IMR-90 (cell line): Measurements from ENCODE around the gene CSF1. TPM values are rescaled to one million over a fixed set of nuclear protein-coding genes. Genes with fewer than 3 reads are reported as not detected.
A peak's percentile ranks its signal among the peaks of the same experiment; 100 is the strongest.

ENCODE experiments used
- ATAC-seq: fragments of 200-7000 bp; cut with Tn5 transposase; 2 replicates; pipeline ENCODE4 v1.9.1; 2020; ENCODE audit warnings: low read depth, mild to moderate bottlenecking, moderate library complexity
- BruUV-seq: library from RNA; stranded (reverse); fragments of 400-500 nt; replicated peaks from 2 replicates; lab custom pipeline; 2021; lab: Mats Ljungman, UMichigan
- CTCF ChIA-PET: fragments of 300-600 bp; formaldehyde crosslinking; extraction: SDS; loops from one replicate; lab custom pipeline; 2021; ENCODE audit warnings: antibody characterized with exemption; lab: Yijun Ruan, JAX
- POLR2A ChIA-PET: fragments of 300-600 bp; sonication (Branson Sonifier 250); formaldehyde crosslinking; loops from one replicate; lab custom pipeline; 2022; ENCODE audit warnings: antibody characterized with exemption; ENCODE audit not compliant: unreplicated experiment; lab: Charles Lee
- DNase-seq: peaks from one replicate; pipeline ENCODE4 v3.0.0; 2013
- H2AFZ ChIP-seq: replicated peaks from 2 replicates; pipeline ENCODE3; 2013; ENCODE audit warnings: low read length, mild to moderate bottlenecking; ENCODE audit not compliant: poor library complexity
- H2AK5ac ChIP-seq: 2 replicates; pipeline ENCODE4 v1.6.1; 2013; ENCODE audit warnings: low read depth, low read length, inconsistent platforms
- H2AK9ac ChIP-seq: replicated peaks from 2 replicates; pipeline ENCODE3; 2013; ENCODE audit warnings: mild to moderate bottlenecking, low read depth, low read length, moderate library complexity; ENCODE audit not compliant: poor library complexity
- H2BK120ac ChIP-seq: 2 replicates; pipeline ENCODE4 v1.6.1; 2013; ENCODE audit warnings: low read depth, low read length, inconsistent platforms
- H2BK15ac ChIP-seq: 3 replicates; pipeline ENCODE4 v1.6.1; 2013; ENCODE audit warnings: low read depth, low read length, inconsistent platforms
- H2BK20ac ChIP-seq: 2 replicates; pipeline ENCODE4 v1.6.1; 2013; ENCODE audit warnings: low read depth, mild to moderate bottlenecking, inconsistent platforms, low read length, moderate library complexity
- H2BK5ac ChIP-seq: 2 replicates; pipeline ENCODE4 v1.6.1; 2013; ENCODE audit warnings: mild to moderate bottlenecking, low read depth, low read length, inconsistent platforms; ENCODE audit not compliant: poor library complexity, severe bottlenecking
- H3K14ac ChIP-seq: replicated peaks from 2 replicates; pipeline ENCODE4 v1.6.1; 2013; ENCODE audit warnings: low read depth, low read length, inconsistent platforms
- H3K18ac ChIP-seq: 2 replicates; pipeline ENCODE4 v1.6.1; 2013; ENCODE audit warnings: low read depth, low read length, control low read depth
- H3K23ac ChIP-seq: 2 replicates; pipeline ENCODE4 v1.6.1; 2013; ENCODE audit warnings: low read depth, low read length, inconsistent platforms
- H3K27ac ChIP-seq: 2 replicates; pipeline ENCODE4 v1.5.1; 2013; ENCODE audit warnings: mild to moderate bottlenecking, control low read depth, low read length; ENCODE audit not compliant: insufficient read depth
- H3K27me3 ChIP-seq: 2 replicates; pipeline ENCODE4 v1.6.1; 2013; ENCODE audit warnings: low read length; ENCODE audit not compliant: control insufficient read depth, insufficient read depth
- H3K36me3 ChIP-seq: 2 replicates; pipeline ENCODE4 v1.6.1; 2013; ENCODE audit warnings: low read length, mixed read lengths; ENCODE audit not compliant: control insufficient read depth, insufficient read depth
- H3K4ac ChIP-seq: 2 replicates; pipeline ENCODE4 v1.6.1; 2013; ENCODE audit warnings: low read depth, low read length, inconsistent platforms
- H3K4me1 ChIP-seq: 2 replicates; pipeline ENCODE4 v1.6.1; 2013; ENCODE audit warnings: low read length, mixed read lengths; ENCODE audit not compliant: control insufficient read depth, insufficient read depth
- H3K4me2 ChIP-seq: 2 replicates; pipeline ENCODE4 v1.6.1; 2013; ENCODE audit warnings: low read depth, mild to moderate bottlenecking, control low read depth, low read length, moderate library complexity
- H3K4me3 ChIP-seq: 2 replicates; pipeline ENCODE4 v1.5.1; 2013; ENCODE audit warnings: low read depth, mild to moderate bottlenecking, control low read depth, low read length, moderate library complexity; ENCODE audit not compliant: insufficient read depth
- H3K56ac ChIP-seq: 2 replicates; pipeline ENCODE4 v1.6.1; 2013; ENCODE audit warnings: low read length, inconsistent platforms; ENCODE audit not compliant: insufficient read depth; ENCODE audit errors: extremely low read depth
- H3K79me1 ChIP-seq, 2 experiments: 2 replicates each; pipeline ENCODE4 v1.6.1; 2013; ENCODE audit warnings: low read length in 2 of 2, inconsistent platforms in 1 of 2, low read depth in 1 of 2
- H3K9ac ChIP-seq: 2 replicates; pipeline ENCODE4 v1.6.1; 2013; ENCODE audit warnings: low read depth, low read length, control low read depth
- H3K9me1 ChIP-seq: 2 replicates; pipeline ENCODE4 v1.6.1; 2013; ENCODE audit warnings: low read length, inconsistent platforms; ENCODE audit not compliant: insufficient read depth
- H3K9me3 ChIP-seq: 2 replicates; pipeline ENCODE4 v1.6.1; 2013; ENCODE audit warnings: low read length; ENCODE audit not compliant: control insufficient read depth, insufficient read depth
- H4K20me1 ChIP-seq: 2 replicates; pipeline ENCODE4 v1.6.1; 2013; ENCODE audit warnings: low read length, inconsistent platforms; ENCODE audit not compliant: insufficient read depth
- H4K5ac ChIP-seq: 2 replicates; pipeline ENCODE4 v1.6.1; 2013; ENCODE audit warnings: mild to moderate bottlenecking, low read depth, low read length, control low read depth
- H4K8ac ChIP-seq, 2 experiments: 2 replicates each; pipeline ENCODE4 v1.6.1; 2013; ENCODE audit warnings: low read depth in 2 of 2, low read length in 2 of 2, control low read depth in 1 of 2, inconsistent platforms in 1 of 2
- H4K91ac ChIP-seq: 2 replicates; pipeline ENCODE4 v1.6.1; 2013; ENCODE audit warnings: low read depth, low read length, inconsistent platforms; ENCODE audit not compliant: insufficient read depth
- BHLHE40 ChIP-seq: fragments of 150-350 bp; IDR thresholded peaks from 2 replicates; pipeline ENCODE4 v1.6.1; 2016; ENCODE audit warnings: mild to moderate bottlenecking, low read depth, low read length
- CEBPB ChIP-seq: IDR thresholded peaks from 2 replicates; pipeline ENCODE4 v1.6.1; 2012; ENCODE audit warnings: low read depth, low read length, improper control_type of control experiment
- CTCF ChIP-seq: conservative IDR thresholded peaks from 2 replicates; pipeline ENCODE4 v1.5.1; 2012; ENCODE audit warnings: mild to moderate bottlenecking, low read depth, low read length, improper control_type of control experiment
- FOS ChIP-seq: fragments of 150-350 bp; IDR thresholded peaks from 2 replicates; pipeline ENCODE4 v1.6.1; 2016; ENCODE audit warnings: low read depth, low read length
- MAFK ChIP-seq: IDR thresholded peaks from 2 replicates; pipeline ENCODE4 v1.6.1; 2012; ENCODE audit warnings: low read depth, low read length, improper control_type of control experiment
- MXI1 ChIP-seq: IDR thresholded peaks from 2 replicates; pipeline ENCODE4 v1.6.1; 2012; ENCODE audit warnings: low read depth, mild to moderate bottlenecking, low read length, moderate library complexity, borderline replicate concordance
- NFE2L2 ChIP-seq: fragments of 150-350 bp; IDR thresholded peaks from 2 replicates; pipeline ENCODE4 v1.6.1; 2016; ENCODE audit warnings: low read depth, mild to moderate bottlenecking, low read length
- POLR2A ChIP-seq: IDR thresholded peaks from 2 replicates; pipeline ENCODE4 v1.6.1; 2012; ENCODE audit warnings: mild to moderate bottlenecking, low read depth, low read length
- RAD21 ChIP-seq: IDR thresholded peaks from 2 replicates; pipeline ENCODE4 v1.6.1; 2012; ENCODE audit warnings: low read length, improper control_type of control experiment
- RCOR1 ChIP-seq: IDR thresholded peaks from 2 replicates; pipeline ENCODE4 v1.6.1; 2012; ENCODE audit warnings: mild to moderate bottlenecking, low read length, improper control_type of control experiment; ENCODE audit not compliant: insufficient replicate concordance
- SMC3 ChIP-seq: fragments of 150-350 bp; IDR thresholded peaks from 2 replicates; pipeline ENCODE4 v1.6.1; 2016; ENCODE audit warnings: low read depth, mild to moderate bottlenecking, antibody characterized with exemption, low read length, moderate library complexity
- USF2 ChIP-seq: fragments of 150-350 bp; IDR thresholded peaks from 2 replicates; pipeline ENCODE4 v1.6.1; 2017; ENCODE audit warnings: mild to moderate bottlenecking, antibody characterized with exemption, low read length, low read depth
- WGBS, 2 experiments: methylation state at CpG; one replicate each; pipeline versions ENCODE4 v1.1.5 to v1.1.7; 2013; ENCODE audit warnings: missing lambda C conversion rate in 2 of 2; ENCODE audit not compliant: insufficient read length in 1 of 2; ENCODE audit errors: extremely low coverage in 2 of 2; 5-methylcytosine and 5-hydroxymethylcytosine counted together
- dilution Hi-C: fragments of 300-500 bp; cut with HindIII; formaldehyde crosslinking; loops from one replicate; pipeline ENCODE4 v1.14.3; 2018; ENCODE audit warnings: low sequenced_read_pairs; ENCODE audit not compliant: unreplicated experiment
- in situ Hi-C: fragments of 300-500 bp; cut with MboI; formaldehyde crosslinking; loops from 3 replicates; pipeline ENCODE4 v1.14.3; 2019; ENCODE audit warnings: low sequenced_read_pairs, inconsistent platforms, mixed read lengths
- intact Hi-C: fragments of 100-400 bp; cut with micrococcal nuclease; formaldehyde crosslinking; loops from 2 replicates; pipeline ENCODE4 v1.10.0; 2022
- polyA plus RNA-seq, 3 experiments: library from polyadenylated mRNA; depleted of rRNA; stranded (reverse); fragments of >200 nt; gene quantifications; 2 replicates each; pipeline ENCODE4 v1.2.3, GENCODE V29; 2012; ENCODE audit warnings: low replicate concordance in 1 of 3
- total RNA-seq: library from RNA; depleted of rRNA; stranded (reverse); fragments of >200 nt; gene quantifications from 2 replicates; pipeline ENCODE4 v1.2.3, GENCODE V29; 2012

Gene CSF1
- total and polyA plus RNA-seq, 2 of the 4 experiments (the other 2 are of a cell fraction): 14.3 to 22.0 TPM

- Histone ChIP-seq H2BK15ac (peak overlapping the region; percentile 54; the same call in 2 of the 3 replicates), H2AK9ac (peak overlapping the region; percentile 37), H2BK5ac (no peak overlapping the region), H3K36me3 (peaks cover 13% of the 10 kb centered on the region), H4K91ac (peak overlapping the region; percentile 40; the same call in 1 of the 2 replicates), H3K23ac (peak overlapping the region; percentile 62; the same call in 1 of the 2 replicates), H3K9ac (no peak overlapping the region), H3K4me3 (no peak overlapping the region), H3K18ac (no peak overlapping the region; the same call in 1 of the 2 replicates), H3K79me1 (peaks cover 0 to 9% of the 10 kb centered on the region in 2 experiments; a peak in 1 of 4 replicates), H4K5ac (no peak overlapping the region), H2AK5ac (peak overlapping the region; percentile 28; the same call in 1 of the 2 replicates), H3K4ac (peak overlapping the region; percentile 51), H2BK20ac (peak overlapping the region; percentile 47), H4K20me1 (no peaks in the 10 kb centered on the region), H3K27me3 (no peaks in the 10 kb centered on the region), H2AFZ (peak overlapping the region; percentile 77), H3K27ac (no peak overlapping the region), H3K9me3 (peaks cover 6% of the 10 kb centered on the region; the same call in 1 of the 2 replicates), H2BK120ac (peak overlapping the region; percentile 50), H3K4me2 (no peak overlapping the region), H3K14ac (peak overlapping the region; percentile 50), H3K9me1 (peaks cover 11% of the 10 kb centered on the region), H3K56ac (no peak overlapping the region), H4K8ac (peak overlapping the region in 1 of 2 experiments; percentile 76; a peak in 1 of 4 replicates), H3K4me1 (peaks cover 9% of the 10 kb centered on the region)
- BruUV-seq: no TSS peak
- 20% methylated on average over 1 of the region's 10 CpGs; no CpG with 5 or more reads in 1 of the 2 experiments for WGBS, 2 experiments
- DNase-seq (peak; percentile 96), ATAC-seq (peak; percentile 74)
- POLR2A ChIA-PET: no interaction called here
- CTCF ChIA-PET: interaction anchor here (0.7 kb wide), 1 partner anchor 45 kb away, joined by 3 read pairs; no protein-coding TSS in a partner anchor
- intact Hi-C loops (loop anchor here (5.0 kb wide), 1 partner anchor 48 kb away; the partner anchor contains the start of gene AHCYL1), dilution Hi-C loops (no loop called here), in situ Hi-C loops (no loop called here)
- TF ChIP-seq CEBPB (no peak), USF2 (no peak), MXI1 (no peak), CTCF (0 out of 2 replicates have a peak, but pooled peaks have one; percentile 16), POLR2A (no peak), FOS (peak; percentile 80), SMC3 (0 out of 2 replicates have a peak, but pooled peaks have one; percentile 18), MAFK (peak; percentile 67; the same call in 1 of the 2 replicates), RAD21 (0 out of 2 replicates have a peak, but pooled peaks have one; percentile 27), BHLHE40 (peak; percentile 27; the same call in 1 of the 2 replicates), RCOR1 (no peak), NFE2L2 (peak; percentile 19; the same call in 1 of the 2 replicates)
Measured at GRCh38 chr1:109933856-109934711, 23.4 kb downstream of the CSF1 start.
